Epithelial cell of esophagus (primary cell): Measurements from ENCODE around the gene FMNL1.

Experiments used
- DNase-seq: peaks from one replicate; pipeline ENCODE4 v3.0.0; 2010; ENCODE audit warnings: low read depth
- H3K4me3 ChIP-seq: 2 replicates; pipeline ENCODE4 v1.5.1; 2011; ENCODE audit warnings: mild to moderate bottlenecking, low read length, control low read depth
- TF ChIP-seq, protein P1 (sequence below): IDR thresholded peaks from 2 replicates; pipeline ENCODE4 v1.5.1; 2011; ENCODE audit warnings: low read depth, mild to moderate bottlenecking, low read length, control low read depth, inconsistent platforms; ENCODE audit not compliant: insufficient read depth; ENCODE audit errors: missing control alignments

FMNL1 gene

GRCh38 chr17:45253879-45254278 is 32.2 kb downstream of the FMNL1 start:
- TF ChIP-seq, protein P1, sequence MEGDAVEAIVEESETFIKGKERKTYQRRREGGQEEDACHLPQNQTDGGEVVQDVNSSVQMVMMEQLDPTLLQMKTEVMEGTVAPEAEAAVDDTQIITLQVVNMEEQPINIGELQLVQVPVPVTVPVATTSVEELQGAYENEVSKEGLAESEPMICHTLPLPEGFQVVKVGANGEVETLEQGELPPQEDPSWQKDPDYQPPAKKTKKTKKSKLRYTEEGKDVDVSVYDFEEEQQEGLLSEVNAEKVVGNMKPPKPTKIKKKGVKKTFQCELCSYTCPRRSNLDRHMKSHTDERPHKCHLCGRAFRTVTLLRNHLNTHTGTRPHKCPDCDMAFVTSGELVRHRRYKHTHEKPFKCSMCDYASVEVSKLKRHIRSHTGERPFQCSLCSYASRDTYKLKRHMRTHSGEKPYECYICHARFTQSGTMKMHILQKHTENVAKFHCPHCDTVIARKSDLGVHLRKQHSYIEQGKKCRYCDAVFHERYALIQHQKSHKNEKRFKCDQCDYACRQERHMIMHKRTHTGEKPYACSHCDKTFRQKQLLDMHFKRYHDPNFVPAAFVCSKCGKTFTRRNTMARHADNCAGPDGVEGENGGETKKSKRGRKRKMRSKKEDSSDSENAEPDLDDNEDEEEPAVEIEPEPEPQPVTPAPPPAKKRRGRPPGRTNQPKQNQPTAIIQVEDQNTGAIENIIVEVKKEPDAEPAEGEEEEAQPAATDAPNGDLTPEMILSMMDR, result no peak
- no peak overlapping the region for H3K4me3 ChIP-seq
- DNase-seq, result no peak

- TF ChIP-seq, protein P1, result no peak
- H3K4me3 ChIP-seq, result no peak overlapping the region
- no peak for DNase-seq
These were observed 33.7 kb downstream of the FMNL1 start for GRCh38 chr17:45255358-45255757.

DNA sequence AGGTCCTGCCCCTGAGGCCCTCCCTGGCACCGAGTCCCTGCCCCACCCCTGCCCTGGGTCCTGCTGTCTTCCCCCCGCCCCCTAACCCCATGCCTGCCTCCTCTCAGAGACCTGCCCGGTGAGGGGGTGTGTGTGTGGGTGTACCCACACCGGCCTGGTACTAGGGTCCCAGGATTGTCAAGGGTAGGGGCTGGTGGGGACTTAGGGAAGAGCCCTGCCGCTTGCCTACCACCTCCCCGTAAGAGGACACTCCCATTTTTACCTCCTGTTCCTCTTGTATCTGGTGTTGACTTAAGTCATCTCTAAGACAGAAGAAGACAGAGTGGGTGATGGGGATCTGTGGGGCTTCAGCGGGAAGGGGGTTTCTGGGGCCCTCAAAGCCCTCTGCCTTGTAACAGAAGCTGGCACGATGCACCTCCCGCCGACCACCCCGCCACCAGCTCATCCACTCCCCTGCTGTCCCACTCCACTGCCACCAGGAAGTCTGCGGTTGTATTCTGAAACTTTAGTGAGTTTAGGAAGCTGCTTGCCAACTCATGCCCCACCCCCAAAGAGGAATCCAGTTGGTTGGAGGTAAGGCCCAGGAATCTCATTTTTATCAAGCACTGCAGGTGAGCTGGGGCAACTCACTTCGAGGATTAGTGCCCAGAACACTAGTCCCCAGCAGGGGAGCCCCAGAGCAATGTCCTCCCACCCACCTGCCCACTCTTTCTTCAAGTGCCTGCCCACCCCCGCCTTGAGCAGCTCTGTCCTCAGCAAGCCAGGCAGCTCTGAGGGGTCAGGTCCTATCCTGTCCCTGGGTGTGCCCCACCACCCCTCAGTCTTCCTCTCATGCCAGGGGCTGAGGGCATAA is 34.7 kb downstream of the FMNL1 start:
- no peak for DNase-seq
- no peak overlapping the region for H3K4me3 ChIP-seq
- TF ChIP-seq, protein P1, result no peak

GRCh38 chr17:45257115-45257514 is 35.4 kb downstream of the FMNL1 start:
- TF ChIP-seq, protein P1, result no peak
- DNase-seq, result no peak
- H3K4me3 ChIP-seq, result no peak overlapping the region

DNA sequence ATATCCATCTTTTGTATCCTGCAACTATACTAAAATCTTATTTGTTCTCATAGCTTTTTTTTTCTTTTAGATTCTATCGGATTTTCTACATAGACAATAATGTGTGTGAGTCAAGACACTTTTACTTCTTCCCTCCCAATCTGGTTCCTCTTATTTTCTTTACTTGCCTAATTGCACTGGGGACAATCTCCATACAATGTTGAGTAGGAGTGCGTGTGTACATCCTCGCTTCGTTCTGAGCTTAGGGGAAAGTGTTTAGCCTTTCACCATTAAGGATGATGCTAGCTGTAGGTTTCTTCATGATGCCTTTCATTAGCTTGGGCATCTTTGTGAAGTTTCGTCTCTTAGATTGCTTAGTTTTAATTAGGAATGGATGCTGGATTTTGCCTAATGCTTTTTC is 37.3 kb downstream of the FMNL1 start:
- TF ChIP-seq, protein P1, result no peak

GRCh38 chr17:45260204-45260783 is 38.6 kb downstream of the FMNL1 start:
- TF ChIP-seq, protein P1, result no peak
- no peak for DNase-seq
- no peak overlapping the region for H3K4me3 ChIP-seq

More for the DNA sequence above, 37.3 kb downstream of the FMNL1 start:
- no peak overlapping the region for H3K4me3 ChIP-seq
- DNase-seq, result no peak
